DND-41 (cell line): ENCODE results near the gene RTRAF.

Experiments used
- CTCF ChIP-seq: IDR thresholded peaks from 2 replicates; pipeline ENCODE4 v1.5.1; 2012; ENCODE audit warnings: borderline replicate concordance, low read length, moderate library complexity, mild to moderate bottlenecking; ENCODE audit not compliant: poor library complexity, severe bottlenecking; ENCODE audit errors: extremely low read depth
- EZH2 ChIP-seq: IDR thresholded peaks from 3 replicates; pipeline ENCODE4 v1.6.1; 2012; ENCODE audit warnings: borderline replicate concordance, low read depth, mild to moderate bottlenecking, moderate library complexity, low read length, inconsistent platforms; ENCODE audit not compliant: severe bottlenecking

GRCh38 chr14:52049721-52050588 lies 60.6 kb downstream of the RTRAF start:
- TF ChIP-seq CTCF (no peak), EZH2 (no peak)
